GM12891 (cell line): ENCODE results near the gene CAPN2.

Experiments used
- POLR2A ChIP-seq: IDR thresholded peaks from 2 replicates; pipeline ENCODE4 v1.6.1; 2011; ENCODE audit warnings: low read depth, low read length, control low read depth
- POLR2AphosphoS5 ChIP-seq: IDR thresholded peaks from 2 replicates; pipeline ENCODE4 v1.6.1; 2011; ENCODE audit warnings: low read depth, low read length, control low read depth
- SPI1 ChIP-seq: IDR thresholded peaks from 2 replicates; pipeline ENCODE4 v1.6.1; 2011; ENCODE audit warnings: low read depth, low read length, control low read depth
- TAF1 ChIP-seq: IDR thresholded peaks from 2 replicates; pipeline ENCODE4 v1.6.1; 2011; ENCODE audit warnings: low read depth, low read length, control low read depth

DNA sequence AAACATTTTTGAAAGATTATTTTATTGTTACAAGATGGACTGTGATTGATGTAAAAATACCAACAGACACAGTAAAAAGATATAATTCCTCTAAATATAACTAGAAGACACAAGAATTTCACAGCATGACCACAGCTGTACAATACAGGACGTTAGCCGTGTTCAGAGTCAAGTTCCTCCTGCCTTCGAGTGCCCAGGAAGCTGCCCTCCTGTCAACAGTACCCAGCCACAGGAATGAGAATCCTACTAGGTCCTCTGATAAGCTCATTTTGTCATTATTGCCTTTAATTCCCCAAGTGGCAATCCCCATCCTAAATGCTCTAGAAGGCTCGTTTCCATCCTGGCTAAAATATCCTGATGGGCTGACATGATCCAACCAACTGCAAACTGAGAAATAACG lies 16.4 kb upstream of the CAPN2 start:
- TF ChIP-seq TAF1 (no peak), POLR2A (no peak), POLR2AphosphoS5 (no peak), SPI1 (no peak)
